ENCODE results near the gene FNTB.

The FNTB gene

DNA sequence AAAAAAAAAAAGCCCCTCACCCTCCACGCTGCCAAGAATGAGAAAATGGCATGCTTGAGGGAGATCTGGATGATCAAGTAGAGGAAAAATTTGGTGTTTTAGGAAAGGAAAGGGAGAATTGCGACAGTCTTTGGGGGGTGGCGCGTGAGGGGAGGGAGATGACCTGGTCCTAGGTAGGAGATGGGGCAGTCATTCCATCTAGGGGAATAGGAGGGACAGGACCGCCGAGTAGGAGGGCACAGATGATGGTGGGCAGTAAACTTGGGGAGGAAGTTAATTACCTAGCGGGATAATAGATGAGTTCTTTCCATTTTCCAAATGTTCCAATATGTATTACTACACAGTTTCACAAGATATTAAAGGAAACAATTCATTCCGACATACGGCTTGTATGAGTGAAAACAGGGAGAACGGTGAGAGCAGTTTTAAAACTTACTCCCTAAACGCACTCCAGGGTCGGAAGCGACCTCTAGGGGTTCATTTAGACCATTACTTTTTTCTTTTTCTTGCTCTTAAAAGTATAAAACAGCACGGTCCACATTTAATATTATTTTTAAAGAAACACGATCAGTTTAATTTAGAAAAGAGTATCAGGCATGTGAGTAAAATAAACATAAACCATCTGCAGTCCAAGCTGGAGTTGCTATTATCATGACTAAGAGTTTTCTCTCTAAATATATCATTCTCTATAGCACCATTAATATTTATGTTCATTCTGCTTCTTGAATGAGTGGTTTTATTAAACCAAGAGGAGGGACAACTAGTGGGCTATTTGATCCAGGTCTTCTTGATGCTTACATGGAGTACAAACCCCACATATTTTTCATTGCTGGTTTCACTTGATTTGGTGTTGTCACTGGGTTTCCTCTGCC is 3.0 kb upstream of the FNTB start:
- DNase-seq = no peak

DNA sequence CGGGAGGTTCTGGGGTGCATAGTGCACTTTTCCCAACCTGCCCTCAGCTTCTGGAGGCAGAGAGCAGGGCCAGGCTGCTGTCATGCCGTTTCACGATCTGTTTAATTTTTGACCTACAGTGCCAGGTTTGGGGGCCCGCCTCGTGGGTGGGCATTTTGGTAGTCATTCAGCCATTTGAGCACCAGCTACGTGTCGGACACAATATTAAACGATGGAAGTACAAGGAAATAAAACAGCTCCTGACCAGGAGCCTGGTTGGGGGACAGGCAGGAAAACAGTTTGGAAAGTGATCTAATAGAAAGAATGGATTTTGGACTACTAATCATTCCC is 708 bp downstream of the FNTB start:
- DNase-seq = no peak

DNA sequence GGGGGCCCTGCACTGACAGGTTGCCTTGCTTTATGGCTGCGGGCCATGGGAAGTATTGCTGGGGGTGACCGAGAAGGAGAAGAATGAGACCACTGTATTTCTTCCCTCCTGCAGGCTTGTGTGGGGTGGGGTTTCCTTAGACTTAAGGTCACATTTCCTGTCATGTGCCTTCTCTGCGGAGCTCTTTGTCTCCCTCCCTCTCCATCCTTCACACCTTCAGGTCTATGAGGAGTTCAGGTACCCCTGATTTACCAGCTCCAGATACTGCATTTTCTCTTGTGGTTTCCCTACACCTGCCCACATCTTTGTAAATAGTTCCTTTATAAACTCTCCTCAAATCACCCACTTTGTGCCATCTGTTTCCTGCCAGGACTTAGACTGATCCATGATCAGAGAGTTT is 3.6 kb downstream of the FNTB start:
- no peak for DNase-seq

DNA sequence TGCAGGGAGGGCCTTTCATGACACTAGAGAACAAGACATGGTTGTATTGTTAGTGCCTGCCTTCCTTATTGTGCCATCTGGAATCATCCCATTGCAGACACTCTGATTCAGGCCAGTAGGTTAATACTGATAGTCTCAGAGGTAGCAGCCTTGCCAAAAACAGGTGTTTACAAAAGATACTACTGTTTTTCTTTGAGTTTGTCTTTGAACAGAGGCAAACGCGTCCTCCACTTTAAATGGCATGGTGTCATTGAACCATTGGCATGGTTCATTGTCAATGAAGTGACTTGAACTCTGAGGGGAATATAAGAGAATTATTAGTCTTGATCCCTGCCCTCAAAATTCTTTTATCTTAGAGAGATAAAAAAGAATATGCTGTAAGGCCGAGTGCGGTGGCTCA is 4.2 kb downstream of the FNTB start:
- DNase-seq = no peak

DNA sequence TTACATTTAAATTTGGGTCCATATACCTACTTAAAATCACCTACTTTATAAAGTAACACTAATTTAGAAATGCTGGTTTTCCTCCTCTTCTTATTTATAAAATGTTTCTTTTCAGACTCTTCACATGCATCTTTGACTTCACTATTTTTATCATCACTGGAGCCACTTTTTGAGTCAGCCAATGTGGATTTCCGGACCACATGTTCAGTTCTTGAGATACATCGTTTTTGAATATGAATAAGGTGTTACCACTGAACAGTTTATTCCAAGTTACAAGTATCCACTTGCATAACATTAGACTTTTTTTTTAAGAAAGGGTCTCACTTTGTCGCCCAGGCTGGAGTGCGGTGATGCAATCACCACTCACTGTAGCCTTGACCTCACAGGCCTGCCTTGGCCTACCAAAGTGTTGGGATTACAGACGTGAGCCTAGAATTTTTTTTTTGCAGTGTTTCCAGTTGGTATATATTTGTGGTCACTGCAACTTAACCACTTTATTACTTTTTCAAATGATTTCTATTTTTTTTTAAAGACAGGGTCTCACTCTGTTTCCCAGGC is 5.7 kb downstream of the FNTB start:
- DNase-seq = no peak

DNA sequence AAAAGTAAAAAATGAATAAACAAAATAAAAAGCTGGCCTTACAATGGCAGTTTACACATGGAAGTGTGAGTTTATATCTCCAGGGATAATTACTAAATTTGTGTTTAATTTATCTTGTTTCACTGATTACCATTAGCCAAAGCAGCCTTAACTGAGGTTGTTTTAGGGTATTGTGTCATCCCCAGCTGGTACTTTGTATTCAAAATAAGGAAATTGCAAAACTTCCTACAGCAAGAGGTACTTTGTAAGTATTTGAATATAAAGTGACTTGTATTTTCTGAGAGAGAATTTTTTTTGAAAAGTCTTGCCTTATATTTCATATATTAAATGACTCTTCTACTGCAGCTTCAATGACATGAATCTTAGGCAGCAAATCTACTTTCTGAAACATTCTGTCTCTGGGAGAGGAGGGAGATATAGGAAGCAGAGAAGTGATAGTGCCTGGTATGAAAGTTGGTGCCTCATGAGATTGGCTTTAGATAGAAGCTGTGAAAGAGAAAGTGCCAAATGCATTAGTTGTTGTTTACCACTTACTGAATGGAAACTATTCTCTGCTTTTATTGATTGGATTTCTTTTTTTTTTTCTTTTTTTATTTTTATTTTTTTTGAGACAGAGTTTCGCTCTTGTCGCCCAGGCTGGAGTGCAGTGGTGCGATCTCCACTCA is 6.7 kb downstream of the FNTB start:
- DNase-seq = no peak

DNA sequence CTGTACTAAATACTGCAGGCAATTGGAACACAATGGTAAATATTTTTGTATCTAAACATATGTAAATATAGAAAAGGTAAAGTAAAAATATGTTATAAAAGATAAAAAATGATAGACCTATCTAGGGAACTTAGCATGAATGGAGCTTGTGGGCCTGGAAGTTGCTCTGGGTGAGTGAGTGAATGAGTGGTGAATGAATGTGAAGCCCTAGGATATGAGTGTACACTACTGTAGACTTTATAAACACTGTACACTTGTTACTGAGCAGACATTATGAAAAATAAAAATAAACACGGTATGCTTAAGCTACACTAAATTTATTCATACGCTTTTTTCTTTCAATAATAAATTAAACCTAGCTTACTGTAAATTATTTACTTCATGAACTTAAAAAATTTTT is 7.8 kb downstream of the FNTB start:
- DNase-seq = no peak

DNA sequence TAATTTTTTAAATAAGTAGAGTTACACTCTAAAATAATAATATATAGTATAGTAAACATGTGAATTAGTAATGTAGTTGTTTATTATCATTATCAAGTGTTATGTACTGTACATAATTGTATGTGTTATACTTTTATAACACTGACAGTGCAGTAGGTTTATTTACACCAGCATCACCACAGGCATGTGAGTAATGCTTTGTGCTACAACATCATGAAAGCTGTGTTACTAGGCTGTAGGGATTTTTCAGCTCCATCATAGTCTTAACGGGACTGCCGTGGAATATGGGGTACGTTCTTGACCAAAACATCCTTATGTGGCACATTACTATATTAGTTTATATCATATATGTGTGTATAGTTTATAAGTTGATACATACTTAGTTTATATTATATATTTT is 8.6 kb downstream of the FNTB start:
- DNase-seq = no peak

DNA sequence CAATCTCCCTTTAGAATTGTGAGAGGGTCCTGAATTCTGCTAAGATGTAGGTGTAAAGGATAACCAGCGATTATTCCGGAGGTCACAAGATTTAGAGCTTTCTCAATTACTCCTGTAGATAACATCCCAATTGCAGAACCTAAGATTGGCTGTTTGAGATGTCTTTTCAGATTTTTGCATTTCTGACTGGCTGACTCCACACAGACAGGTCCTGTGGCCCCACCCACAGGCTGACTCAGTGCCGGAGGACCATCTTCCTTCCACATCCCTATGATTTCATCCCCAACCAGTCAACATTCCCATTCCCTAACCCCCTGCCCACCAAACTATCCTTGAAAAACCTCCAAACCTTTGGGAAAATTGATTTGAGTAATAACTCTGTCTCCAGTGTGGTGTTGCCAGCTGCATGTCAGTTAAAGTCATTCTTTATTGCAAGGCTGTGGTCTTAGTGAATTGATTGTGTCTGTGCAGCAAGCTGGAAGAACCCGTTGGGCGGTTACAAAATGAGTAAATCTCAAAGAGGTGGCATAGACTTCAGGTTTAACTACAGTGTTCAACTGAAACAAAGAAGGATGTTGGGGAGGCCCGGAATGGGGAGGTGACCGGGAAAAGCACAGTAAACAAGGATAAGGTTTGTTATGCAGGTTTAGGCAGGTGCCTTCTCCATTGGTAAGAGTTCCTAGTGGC is 10.6 kb downstream of the FNTB start:
- DNase-seq = no peak

DNA sequence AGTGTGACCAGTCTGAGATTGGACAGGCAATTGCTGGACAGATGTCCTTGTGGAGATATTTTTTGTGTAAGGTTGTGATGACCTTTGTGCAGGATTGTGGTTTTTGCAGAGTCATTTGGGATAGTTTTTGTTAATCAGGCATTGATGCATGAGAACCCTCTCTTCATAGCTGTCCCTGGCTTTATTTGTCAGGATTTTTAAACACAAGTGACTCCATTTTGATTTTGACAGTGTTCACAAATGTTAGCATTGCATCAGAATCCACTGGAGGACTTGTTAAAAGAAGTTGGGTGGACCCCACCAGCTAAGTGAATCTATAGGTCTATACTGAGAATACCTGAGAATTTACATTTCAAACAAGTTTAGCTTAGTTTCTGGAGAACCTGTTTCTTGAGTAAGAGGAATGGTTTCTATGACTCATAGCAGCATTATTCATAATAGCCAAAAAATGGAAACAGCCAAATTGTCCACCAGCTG is 11.8 kb downstream of the FNTB start:
- DNase-seq = no peak

DNA sequence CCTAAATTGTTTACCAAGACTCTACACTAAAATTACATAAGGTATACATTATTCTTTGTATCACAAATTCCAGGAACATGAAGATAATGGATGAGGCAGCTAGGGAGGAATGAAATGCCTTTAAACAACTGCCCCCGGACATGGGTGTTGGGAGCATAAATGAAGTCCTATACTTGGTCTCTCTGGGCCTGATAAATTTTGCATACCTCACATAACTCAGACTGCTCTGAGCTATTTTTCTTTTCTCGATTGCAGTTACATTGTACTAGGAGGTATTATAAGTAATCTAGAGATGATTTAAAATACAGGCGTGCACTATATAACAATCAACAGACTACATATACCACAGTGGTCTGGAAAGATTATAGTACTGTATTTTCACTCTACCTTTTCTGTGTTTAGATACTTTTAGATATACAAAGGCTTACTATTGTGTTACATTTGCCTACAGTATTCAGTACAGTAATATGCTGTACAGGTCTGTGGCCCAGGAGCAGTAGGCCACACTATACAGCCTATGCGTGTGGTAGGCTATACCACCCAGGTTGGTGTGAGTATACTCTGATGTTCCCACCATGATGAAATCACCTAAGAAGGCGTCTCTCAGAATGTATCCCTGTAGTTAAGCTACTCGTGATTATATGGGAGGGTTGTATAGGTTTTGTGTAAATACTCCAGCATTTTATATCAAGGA is 14.3 kb downstream of the FNTB start:
- DNase-seq = no peak

DNA sequence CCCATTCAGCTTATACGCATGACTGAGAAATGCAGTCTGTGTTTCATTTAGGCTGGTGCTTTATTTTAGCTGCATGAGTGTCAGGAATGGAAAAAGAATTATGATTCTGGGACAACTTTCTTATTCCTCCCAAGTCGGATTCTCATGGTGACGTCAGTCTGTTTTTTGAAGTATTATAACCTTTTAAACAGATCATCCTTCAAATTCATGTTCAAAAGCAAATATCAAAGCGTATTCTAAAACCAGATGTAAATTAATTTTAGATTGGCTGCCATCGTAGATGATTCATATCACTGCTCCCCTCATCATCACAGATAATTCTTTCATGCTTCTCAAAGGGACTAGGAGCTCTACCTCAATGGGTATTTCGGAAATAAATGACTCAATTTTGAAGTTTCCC is 15.0 kb downstream of the FNTB start:
- DNase-seq = no peak

DNA sequence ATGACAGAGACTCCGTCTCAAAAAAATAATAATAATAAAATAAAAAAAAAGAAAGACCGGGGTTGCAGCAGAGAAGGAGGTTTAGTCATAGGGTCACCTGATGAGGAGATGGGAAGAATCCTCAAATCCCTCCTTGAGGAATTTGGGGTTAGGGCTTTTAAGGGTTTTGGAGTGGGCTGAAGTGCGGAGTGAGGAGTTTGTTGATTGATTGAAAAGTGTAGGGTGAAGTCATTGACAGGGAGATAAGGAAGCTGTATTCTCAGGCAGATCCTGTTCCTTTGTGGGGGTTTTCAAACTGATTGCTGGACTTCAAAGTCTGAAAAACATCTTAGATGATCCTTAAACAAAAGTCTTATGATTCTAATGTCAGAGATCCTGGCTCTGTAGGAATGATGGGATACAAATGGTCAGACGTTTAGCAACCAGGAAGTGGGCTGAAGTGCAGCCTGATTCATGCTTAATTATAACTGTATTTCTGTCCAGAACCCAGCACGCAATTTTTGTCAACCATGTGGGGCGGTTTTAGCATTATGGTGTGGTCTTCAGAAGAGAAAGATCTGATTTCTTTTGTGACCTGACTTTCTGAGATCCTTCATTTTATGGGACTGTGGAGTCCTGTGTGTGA is 16.0 kb downstream of the FNTB start:
- no peak for DNase-seq

DNA sequence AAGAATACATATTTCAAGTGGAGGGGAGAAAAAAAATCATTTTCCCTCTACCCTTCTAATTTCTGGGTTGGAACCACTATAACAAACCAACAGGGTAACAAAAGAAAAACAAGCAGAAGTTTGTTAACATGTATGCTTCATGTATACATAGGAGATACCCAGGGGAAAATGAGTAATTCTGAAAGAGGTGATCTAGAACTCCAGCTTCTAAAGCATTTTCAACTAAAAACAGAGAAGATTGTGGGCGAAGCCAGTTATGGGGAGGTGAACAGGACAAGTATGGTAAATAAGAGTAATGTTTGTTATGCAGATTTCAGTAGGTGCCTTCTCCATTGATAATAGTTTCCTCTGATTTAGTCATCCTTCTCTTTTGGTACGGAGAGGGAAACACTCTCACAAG is 16.7 kb downstream of the FNTB start:
- no peak for DNase-seq

DNA sequence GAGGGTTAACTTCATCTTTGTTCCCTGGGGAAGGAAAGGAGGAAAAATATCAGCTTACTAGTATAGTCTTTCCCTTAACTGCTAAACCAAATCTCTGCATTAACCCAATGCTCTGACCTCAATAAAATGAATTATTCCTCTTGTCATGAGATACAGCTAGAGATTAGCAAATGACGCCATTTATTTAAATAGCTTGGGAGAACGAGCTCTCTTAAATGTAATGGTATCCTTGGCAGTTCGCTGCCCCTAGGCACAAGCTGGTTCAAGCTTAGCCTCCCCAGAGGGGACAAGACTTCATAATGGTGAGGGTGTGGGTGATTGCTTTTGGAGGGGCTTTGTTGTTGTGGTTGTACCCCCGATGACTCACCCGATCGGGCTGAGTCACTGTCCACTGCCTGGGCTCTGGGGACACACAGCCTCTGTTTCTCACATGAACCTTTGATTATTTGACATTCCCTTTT is 19.6 kb downstream of the FNTB start:
- no peak for DNase-seq

DNA sequence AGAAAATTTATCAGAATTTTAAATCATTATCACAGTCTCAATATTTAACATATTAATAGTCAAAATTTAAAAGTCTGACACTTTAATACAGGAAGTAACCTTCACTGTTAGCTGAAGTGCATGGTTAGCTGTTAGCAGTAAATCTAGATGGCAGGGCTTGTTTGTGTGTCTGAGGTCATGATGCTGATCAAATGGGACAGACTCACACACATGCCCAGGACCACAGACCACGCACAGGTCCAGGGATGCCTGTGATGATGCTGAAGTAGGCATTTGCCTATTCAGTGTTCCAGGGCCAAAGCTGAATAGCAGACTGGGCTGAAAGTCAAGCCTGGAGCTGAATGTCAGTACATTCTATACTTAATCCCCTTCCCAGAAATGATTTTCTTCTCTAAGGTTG is 20.5 kb downstream of the FNTB start:
- no peak for DNase-seq

DNA sequence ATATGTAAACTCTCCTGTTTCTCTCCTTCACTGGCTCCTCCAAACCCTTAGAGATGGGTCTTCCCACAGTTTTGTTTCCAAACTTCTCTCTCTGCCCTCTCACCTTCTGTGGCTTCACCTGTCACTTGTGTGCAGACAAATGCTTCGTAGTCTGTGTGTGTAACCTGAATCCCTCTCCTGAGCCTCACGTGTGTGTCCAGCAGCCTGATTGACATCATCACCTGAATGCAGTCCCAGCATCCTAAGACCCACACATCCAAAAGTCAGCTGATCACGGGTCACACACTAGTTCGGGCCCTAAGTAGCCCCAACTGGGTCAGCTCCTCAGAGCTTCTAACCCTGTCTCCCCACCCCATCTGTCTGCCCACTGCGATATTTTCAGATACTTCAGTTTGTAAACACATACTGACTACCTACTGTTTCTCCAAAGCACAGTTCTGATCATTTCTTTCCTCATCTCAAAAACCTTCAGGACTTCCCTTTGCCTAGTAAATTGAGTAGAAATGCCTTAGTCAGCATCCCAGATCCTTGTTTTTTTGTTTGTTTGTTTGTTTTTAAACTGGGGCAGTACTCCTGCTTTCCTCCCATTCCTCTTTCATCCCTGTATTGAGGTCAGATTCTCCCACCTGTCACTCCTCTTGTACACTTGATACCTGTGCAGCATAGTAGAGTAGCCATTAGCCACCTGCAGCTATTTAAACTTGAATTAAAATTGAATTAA is 23.7 kb downstream of the FNTB start:
- no peak for DNase-seq

DNA sequence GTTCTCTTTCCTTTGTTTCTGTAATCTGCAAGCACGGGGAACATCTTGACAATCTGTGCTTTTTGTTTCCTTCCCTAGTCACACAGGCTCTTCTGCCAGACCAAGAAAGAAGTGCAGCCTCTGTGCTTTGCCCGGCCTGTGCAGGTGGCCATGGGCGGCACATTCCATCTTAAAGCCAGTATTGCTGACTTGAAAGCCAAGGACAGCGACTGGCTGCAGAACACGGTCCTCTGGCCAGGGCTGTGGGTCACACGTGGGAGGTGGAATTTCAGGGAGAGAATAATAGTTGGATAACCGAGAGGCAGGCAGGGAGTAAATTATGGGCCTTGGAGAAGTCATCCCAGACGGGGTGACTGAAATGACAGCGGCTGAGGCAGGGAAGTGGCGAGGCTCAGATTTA is 24.8 kb downstream of the FNTB start:
- DNase-seq = no peak

DNA sequence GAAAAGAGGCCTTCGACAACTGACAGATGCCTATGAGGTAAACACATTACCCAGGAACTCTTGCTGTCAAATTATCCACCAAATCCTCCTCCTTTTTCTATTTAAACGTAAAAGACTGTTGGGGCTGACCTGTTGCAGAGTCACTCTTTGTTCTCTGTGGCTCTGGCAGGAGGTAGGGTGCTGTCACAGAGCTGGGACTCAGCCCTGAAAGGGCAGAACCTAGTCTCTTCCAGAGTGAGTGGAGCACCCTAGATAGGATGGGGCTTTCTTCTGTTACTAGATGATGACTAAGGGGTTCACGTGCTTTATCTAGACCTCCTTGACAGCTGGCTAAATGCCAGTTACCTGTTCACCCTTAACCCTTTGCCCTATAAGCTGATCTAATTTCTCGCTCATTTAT is 25.7 kb downstream of the FNTB start:
- no peak for DNase-seq

DNA sequence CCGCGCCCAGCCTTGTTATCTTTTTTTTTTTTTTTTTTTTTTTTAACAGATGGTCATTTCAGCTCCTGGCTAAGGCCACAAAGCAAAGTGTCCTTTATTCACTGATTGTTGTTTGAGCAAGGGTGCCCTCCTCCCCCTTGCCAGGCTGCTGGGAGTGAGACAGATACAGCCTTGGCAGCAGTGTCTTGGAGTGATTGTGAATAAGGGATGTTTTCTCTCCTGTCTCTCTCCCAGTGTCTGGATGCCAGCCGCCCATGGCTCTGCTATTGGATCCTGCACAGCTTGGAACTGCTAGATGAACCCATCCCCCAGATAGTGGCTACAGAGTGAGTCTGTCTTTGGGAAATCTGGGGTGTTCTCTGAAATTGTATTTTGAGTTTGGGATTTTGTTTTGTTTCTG is 28.7 kb downstream of the FNTB start:
- no peak for DNase-seq

DNA sequence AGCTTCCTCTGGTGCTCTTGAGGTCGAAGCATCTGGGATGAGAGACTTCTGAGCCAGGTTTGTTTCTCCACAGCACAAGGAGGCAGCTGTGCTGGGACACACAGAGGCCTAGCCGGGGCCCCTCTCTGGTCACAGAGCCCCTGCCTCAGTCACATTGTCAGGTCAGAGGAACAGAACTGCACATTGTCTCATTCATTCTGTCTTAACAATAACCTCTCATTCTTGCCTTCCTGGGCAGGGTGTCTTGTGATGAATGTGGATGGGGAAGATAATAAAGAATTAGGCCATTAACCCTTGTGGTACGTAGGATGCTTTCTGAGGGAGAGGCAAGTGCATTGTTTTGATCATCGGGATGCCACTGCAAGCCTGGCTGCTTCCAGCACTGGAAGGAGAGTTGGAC is 29.8 kb downstream of the FNTB start:
- no peak for DNase-seq

Data from GOT3 (cell line).